SK-N-SH (cell line): ENCODE data around the gene CDH26.

Source experiments
- CHD2 ChIP-seq: fragments of 150-350 bp; IDR thresholded peaks from 2 replicates; pipeline ENCODE4 v1.6.1; 2018; ENCODE audit warnings: low read length; ENCODE audit not compliant: partially characterized antibody
- CTCF ChIP-seq: fragments of 200-600 bp; sonication (generic); IDR thresholded peaks from 2 replicates; pipeline ENCODE4 v1.6.1; 2017; ENCODE audit warnings: antibody characterized with exemption, mild to moderate bottlenecking, moderate library complexity
- FOSL2 ChIP-seq: IDR thresholded peaks from 2 replicates; pipeline ENCODE4 v1.4.0; 2012; ENCODE audit warnings: low read depth, mild to moderate bottlenecking, moderate library complexity, borderline replicate concordance
- IRF3 ChIP-seq: fragments of 150-350 bp; IDR thresholded peaks from 2 replicates; pipeline ENCODE4 v1.6.1; 2016; ENCODE audit warnings: mild to moderate bottlenecking, low read depth, low read length
- MAX ChIP-seq: IDR thresholded peaks from 2 replicates; pipeline ENCODE4 v1.4.0; 2012; ENCODE audit warnings: low read depth
- MEF2A ChIP-seq: IDR thresholded peaks from 2 replicates; pipeline ENCODE4 v1.4.0; 2012; ENCODE audit warnings: low read depth, borderline replicate concordance
- MXI1 ChIP-seq: IDR thresholded peaks from 2 replicates; pipeline ENCODE4 v1.6.1; 2012; ENCODE audit warnings: mild to moderate bottlenecking, low read depth, low read length, improper control_type of control experiment
- NRF1 ChIP-seq: IDR thresholded peaks from 2 replicates; pipeline ENCODE4 v1.6.1; 2012; ENCODE audit warnings: low read depth, mild to moderate bottlenecking, low read length
- POLR2AphosphoS5 ChIP-seq: IDR thresholded peaks from 2 replicates; pipeline ENCODE4 v1.6.1; 2012; ENCODE audit warnings: low read depth, low read length
- REST ChIP-seq: IDR thresholded peaks from 2 replicates; pipeline ENCODE4 v1.6.1; 2012; ENCODE audit warnings: mild to moderate bottlenecking, low read depth, low read length, moderate library complexity
- TAF1 ChIP-seq: IDR thresholded peaks from 2 replicates; pipeline ENCODE4 v1.6.1; 2012; ENCODE audit warnings: low read depth, mild to moderate bottlenecking, low read length, moderate library complexity, borderline replicate concordance
- TCF12 ChIP-seq: IDR thresholded peaks from 2 replicates; pipeline ENCODE4 v1.4.0; 2012
- USF2 ChIP-seq: fragments of 150-350 bp; IDR thresholded peaks from 2 replicates; pipeline ENCODE4 v1.6.1; 2017; ENCODE audit warnings: antibody characterized with exemption, low read length, low read depth, borderline replicate concordance

GRCh38 chr20:60003776-60004175 is 45.6 kb downstream of the CDH26 start:
- TF ChIP-seq USF2 (no peak), MAX (no peak), FOSL2 (no peak), TAF1 (no peak), TCF12 (no peak), REST (no peak), NRF1 (no peak), CTCF (no peak), MXI1 (no peak), POLR2AphosphoS5 (no peak), MEF2A (no peak), CHD2 (no peak), IRF3 (no peak)
